ENCODE measurements around the gene IL19. TPM values are rescaled to one million over a fixed set of nuclear protein-coding genes. Genes with fewer than 3 reads are reported as not detected.

IL19 gene
- 1.0 TPM for polyA plus RNA-seq (ENCODE audit: insufficient read length)
- long read RNA-seq, donor 1, partial matches to known transcripts: 0 of 1 reads
- long read RNA-seq, donor 1, other reads (novel, unspliced or antisense): 0 of 1 reads
- long read RNA-seq, donor 2, partial matches to known transcripts: 0 of 1 reads
- long read RNA-seq, donor 2, other reads (novel, unspliced or antisense): 0 of 1 reads
- long read RNA-seq, donor 3: 0 reads
- long read RNA-seq, donor 4, partial matches to known transcripts: 0 of 1 reads
- long read RNA-seq, donor 4, other reads (novel, unspliced or antisense): 0 of 1 reads
- long read RNA-seq, donor 5, partial matches to known transcripts: 0 of 1 reads
- long read RNA-seq, donor 5, other reads (novel, unspliced or antisense): 0 of 1 reads
- long read RNA-seq, donor 6: 0 reads
- long read RNA-seq, donor 7, partial matches to known transcripts: 0 of 1 reads
- long read RNA-seq, donor 7, other reads (novel, unspliced or antisense): 0 of 1 reads
- long read RNA-seq, donor 8: 0 reads

DNA sequence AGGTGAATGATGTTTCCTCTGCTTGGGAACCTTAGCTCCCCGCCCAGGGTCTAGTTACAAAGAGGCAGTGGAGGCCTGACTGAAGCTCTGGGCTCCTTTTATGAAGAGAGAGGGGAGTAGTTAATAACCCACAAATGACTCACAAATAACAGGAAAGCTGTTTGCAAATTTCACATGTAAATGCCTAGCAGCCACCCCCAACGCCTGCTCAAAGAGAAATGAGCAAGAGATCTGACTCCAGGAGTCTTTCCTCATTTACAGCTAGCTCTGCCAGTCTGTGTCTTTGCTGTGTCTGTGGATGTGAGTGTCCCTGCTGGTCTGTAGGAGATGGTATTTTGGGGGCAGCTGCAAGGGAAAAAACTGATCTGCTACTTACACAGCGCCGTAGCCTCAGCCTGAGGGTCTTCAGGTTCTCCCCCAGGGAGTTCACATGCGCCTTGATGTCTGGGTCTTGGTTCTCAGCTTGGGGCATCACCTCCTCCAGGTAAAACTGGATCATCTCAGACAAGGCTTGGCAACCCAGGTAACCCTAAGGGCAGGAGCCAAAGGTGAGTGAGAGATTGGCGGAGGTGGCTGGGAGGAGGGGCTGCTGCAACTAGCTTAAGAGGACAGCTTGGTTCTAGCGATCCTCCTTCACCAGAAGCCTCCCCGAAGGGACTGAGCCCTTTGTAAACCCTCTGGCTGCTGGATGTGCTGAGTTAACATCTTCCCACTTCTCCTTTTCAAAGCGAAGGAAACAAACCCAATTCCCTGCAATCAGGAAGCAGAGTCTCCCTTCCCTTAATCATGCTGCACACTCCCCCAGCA, at the start of gene IL19:
Gene IL19 (plus strand): TSS at position 243 of the 807 bp plus-strand sequence. CDS start 65,890 bp downstream, outside the sequence.
- no peak for DNase-seq

DNA sequence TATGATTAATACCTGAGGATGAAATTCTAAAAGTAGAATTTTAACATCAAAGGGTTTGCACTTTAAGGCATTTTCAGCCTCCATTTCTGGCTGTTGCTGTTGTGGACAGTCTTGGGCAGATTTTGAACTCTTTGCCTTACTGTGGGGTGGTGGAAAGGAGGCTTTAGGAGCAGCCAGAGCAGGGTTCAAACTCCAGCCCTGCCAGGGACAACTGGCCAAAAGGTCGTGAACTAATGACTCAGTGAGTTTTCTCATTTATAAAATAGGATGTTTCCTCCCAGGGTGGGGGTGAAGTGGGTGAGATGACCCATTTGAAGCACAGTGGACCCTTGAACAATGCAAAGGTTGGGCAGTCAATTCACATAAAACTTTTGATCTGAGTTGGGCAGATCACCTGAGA, 49.1 kb upstream of the IL19 start:
- no peak for DNase-seq

DNA sequence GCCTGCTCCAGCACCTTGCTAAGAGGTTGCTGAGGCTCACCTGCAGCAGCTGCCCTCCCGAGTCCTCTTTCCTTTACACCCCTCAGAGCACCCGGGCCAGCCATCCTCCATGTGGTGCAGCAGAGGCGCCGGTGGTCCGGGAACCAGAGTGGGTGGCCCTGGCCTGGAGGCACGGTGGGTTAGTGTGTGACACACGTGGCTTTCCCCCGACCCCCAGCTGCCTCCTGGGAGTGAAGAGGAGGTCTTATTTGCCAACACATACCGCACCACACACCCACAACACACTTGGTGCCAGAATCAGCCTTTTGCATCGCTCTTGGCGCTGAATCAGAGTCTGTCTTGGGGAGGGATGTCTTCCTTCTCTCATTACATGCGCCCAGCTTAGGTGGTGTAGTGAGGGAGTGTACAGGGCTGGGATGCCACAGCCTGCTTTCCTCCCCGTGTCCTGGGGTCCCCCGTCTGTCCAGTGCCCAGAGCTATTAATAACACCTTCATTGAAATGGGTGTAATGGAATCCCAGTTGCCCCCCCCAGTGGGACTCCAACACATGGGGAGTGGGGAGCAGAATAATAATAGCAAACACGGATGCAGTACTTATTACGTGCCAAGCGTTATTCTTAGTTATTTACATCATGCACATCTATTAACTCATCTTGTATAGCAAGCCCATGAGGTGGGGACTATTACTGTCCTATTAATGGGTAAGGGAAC, 47.7 kb upstream of the IL19 start:
- DNase-seq: no peak

DNA sequence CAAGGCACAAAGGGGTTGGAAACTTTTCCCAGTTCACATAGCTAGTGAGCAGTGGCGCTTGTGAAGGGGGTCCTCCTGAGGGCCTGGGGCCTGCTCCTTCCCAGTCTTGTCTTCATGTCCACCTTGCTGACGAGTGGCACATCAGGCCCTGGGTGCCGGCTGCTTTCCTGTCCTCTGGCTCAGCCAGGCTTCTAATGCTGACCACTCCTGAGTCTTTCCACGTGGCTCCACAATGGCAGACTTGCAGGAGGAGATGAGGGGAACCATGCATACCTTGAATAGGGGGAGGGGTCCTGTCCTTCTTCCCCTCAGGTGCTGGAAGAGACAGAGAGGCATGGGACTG, 47.1 kb upstream of the IL19 start:
- DNase-seq: no peak

DNA sequence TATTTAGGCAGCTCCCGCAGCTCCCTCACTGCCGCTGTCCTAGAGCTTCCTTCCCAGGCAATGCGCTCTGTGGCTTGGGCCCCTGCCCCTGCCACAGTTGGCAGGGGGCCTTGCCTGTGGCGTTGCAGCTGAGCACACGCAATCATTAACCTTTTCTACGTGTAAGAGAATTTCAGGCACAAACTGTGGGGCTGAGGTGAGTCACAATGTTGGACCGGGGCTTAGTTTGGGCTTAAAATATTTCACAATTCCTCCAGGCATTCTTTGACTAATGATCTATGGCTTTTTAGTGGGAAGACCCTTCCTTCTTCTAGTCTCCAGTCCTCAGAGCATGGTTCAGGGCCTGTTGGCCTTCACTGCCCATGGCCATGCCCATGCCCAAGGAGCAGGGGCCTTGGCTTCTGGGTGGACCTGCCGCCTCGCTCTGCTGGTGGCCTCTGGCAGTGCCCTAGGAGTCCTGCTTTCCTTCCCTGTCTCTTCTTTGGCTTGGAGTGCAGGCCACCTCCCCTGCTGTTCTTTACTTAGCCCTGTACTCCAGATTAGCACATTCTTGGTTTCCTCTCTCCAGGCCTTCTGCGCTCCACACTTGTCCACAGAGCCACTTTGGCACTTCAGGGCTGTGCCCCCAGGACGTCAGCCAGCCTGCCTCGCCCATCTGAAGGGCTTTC, 46.6 kb upstream of the IL19 start:
- DNase-seq: no peak

DNA sequence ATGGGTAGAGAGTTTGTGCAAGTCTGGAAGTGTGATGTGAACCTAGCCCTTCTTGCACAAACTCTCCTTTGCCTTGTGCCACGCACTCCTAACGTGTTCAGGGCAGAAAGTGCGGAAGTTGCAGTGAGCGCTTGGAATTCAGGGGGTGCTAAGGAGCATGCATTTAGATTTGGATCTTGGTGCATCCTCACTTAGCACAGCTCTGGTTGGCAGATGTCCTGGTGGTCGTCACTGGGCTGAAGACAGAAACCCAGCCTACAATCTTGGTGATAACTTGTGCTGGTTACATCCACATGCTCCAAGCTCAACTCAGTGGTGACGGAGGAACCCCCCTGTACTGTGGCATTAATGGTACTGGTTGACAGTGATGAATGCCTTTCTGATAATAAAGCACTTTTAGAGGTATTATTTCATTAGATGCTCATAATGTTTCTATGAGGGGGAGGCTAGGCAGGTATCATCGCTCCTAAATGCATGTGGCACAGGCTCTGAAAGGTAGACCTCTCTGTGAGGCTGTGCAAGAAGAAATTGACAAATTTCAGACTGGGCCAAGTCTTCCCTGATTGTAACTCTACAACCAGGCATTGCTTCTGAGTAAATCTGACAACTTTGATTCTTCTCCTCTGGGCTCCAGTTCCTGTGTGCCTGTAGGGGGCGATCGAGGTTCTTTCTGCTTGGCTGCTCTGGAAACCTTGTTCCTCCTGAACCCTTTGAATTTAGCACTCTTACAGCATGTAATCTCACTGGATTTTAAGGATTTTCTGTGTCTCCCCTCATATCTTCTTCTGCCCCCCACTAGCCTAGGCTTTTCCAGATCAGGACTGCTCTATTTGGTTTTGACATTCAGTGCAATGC, 45.2 kb upstream of the IL19 start:
- no peak for DNase-seq

GRCh38 chr1:206727981-206728696, 42.4 kb upstream of the IL19 start:
- DNase-seq: no peak

GRCh38 chr1:206728697-206728987, 41.9 kb upstream of the IL19 start:
- DNase-seq: no peak

- DNase-seq: no peak
These were observed 41.5 kb upstream of the IL19 start for GRCh38 chr1:206729050-206729449.

- no peak for DNase-seq
These were observed 41.1 kb upstream of the IL19 start for GRCh38 chr1:206729507-206729906.

GRCh38 chr1:206732508-206732907, 38.1 kb upstream of the IL19 start:
- no peak for DNase-seq

GRCh38 chr1:206732992-206733391, 37.6 kb upstream of the IL19 start:
- no peak for DNase-seq

DNA sequence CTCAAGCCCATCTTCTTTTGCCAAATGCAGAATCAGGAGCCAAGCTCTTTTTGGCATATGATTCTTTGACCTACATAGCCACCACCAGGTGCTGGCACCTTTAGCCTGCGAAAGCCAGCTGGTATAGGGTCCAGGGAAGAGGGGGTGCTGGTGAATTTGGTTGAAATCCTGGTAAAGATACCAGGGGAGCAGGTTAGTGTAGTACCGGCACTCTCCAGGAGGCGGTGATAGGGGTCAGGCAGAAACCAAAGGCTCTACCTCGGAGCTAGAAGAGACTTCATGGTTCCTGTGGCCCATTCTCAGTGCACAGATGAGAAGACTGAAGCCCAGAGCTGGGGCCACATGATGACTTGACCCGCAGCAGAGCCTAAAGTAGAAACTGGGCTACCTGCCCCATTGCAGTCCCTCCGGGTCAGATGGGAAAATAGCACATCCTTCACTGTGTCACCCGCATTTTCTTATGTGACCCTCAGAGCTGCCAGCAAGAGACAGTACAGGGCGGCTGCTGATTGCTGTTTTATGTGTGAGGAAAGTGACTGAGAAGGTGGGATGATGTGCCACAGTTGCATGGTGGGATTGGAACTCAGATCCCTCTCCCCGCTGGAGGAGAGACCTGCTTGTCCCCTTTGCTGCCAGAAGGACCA, 36.0 kb upstream of the IL19 start:
- no peak for DNase-seq

DNA sequence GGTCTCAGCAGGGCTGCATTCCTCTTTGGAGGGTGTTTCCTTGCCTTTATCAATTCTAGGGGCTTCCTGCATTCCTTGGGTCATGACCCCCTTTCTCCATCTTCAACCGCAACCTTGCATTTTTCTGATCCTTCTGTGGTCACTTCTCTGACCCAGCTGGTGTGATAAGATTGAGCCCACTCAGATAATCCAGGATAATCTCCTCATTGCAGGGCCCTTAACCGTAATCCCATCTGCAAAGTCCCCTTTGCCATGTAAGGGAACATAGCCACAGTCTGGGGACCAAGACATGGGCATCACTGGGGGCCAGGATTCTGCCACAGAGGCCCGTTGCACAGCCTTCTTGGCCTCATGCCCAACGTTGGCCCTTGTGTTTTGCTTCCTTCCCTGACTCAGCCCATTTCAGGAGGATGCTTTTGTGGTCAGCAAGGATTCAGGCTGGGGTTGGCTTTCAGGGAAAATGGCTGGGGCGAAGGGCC, 35.0 kb upstream of the IL19 start:
- no peak for DNase-seq

- DNase-seq: no peak
These were observed 33.5 kb upstream of the IL19 start for GRCh38 chr1:206736878-206737728.

- DNase-seq: no peak
These were observed 32.8 kb upstream of the IL19 start for GRCh38 chr1:206737729-206738201.

DNA sequence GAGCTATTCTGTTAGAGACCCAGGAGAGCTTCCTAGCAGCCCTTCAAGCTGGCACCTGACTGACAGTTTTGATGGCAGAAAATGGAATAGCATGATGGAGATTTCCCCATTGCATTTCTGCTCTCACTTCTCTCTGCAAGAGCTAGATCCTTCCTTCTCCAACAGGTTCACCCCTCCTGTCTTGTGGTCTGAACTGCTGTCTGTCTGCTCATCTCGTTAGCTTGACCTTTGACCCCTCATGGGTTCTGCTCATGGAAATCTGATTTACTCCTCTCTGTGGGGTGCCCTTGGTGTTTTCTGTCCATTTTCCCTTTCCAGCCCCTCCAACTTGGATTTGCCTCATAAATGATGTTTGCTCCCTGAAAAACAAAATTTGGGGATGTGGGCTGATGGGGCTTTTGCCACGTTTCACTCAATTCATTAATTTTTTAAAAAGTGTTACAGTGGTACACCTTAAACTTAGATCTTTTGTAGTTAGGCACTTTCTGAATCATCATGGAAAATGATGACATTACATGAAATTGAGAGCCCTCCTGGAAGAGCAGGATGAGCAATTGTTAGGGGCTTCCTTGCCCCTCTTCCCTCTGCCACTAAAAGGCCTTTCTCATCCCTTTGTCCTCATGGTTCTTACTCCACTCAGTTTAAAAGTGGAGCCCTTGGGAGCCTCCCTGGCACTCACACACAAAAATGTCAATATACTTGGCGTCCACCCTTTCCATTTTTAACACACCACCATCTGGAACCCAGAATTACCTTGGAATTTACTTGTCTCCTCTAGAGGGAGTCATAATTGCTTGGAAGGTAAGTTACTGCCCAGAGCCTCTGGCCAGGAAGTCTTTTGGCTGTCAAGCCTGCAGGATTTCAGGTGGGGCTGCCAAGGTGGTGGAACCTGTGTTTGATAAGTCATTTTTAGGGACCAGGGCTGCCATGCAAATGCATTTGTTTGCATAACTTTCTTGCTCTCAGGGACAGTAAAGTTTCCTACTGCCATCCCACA, 31.9 kb upstream of the IL19 start:
- no peak for DNase-seq

Measured in left kidney (tissue), 8 donors.